Measurements from ENCODE around the gene FRAS1. TPM values are rescaled to one million over a fixed set of nuclear protein-coding genes. Genes with fewer than 3 reads are reported as not detected.

FRAS1 gene
- total and polyA plus RNA-seq, 2 of the 8 experiments (the other 6 are each of a cell fraction or from before 2014, with no cell fraction given), result 38.5 to 109 TPM

DNA sequence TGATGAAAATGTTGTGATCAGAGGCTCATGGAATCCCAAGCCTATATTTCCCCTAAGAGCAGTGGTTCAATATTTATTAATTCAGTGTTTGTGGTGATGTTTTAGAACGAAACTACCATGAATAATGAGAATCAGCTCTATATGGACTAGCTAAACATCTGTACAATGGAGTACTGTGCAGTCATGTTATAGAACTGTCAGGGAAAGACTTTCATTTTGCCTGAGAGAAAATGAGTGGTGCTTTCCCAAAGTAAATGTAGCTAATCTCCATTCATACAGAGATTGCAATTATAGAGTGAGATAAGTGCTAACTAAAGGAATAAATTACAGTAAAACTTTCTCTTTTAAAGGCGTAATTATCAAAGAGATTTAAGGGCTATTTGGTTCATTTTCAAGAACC is 147.1 kb downstream of the FRAS1 start:
- Histone ChIP-seq H2BK20ac (ENCODE audit: low read length) (no peak overlapping the region), H3K9ac (replicated peaks in 1 of 4; ENCODE audit: extremely low read depth in 1 of 4, low read depth in 3 of 4, low read length in 3 of 4) (no peak overlapping the region), H3K4me1 (replicated peaks in 1 of 4; ENCODE audit: control insufficient read depth in 3 of 4, insufficient read depth in 4 of 4, low read length in 3 of 4) (peaks cover 0 to 9% (median 3%) of the 10 kb centered on the region in 4 experiments; a peak in 2 of 7 replicates), H4K20me1 (replicated peaks in 1 of 2; ENCODE audit: control insufficient read depth in 1 of 2, insufficient read depth in 2 of 2, low read length in 2 of 2) (no peaks in the 10 kb centered on the region), H4K8ac (ENCODE audit: extremely low read depth, insufficient read depth, low read length) (no peak overlapping the region), H3K23me2 (ENCODE audit: low read depth, low read length) (no peaks in the 10 kb centered on the region), H4K5ac (ENCODE audit: insufficient read length, low read depth, low read length) (no peak overlapping the region), H2BK120ac (replicated peaks; ENCODE audit: low read depth, low read length) (no peak overlapping the region), H3K18ac (ENCODE audit: extremely low read depth, low read length) (no peak overlapping the region), H3K14ac (ENCODE audit: insufficient read length) (no peak overlapping the region), H2AK5ac (ENCODE audit: low read depth, low read length) (no peak overlapping the region), H3K27me3 (replicated peaks in 1 of 4; ENCODE audit: control insufficient read depth in 3 of 4, extremely low read depth in 1 of 4, insufficient read depth in 3 of 4, low read length in 3 of 4) (no peaks in the 10 kb centered on the region), H3K56ac (replicated peaks; ENCODE audit: insufficient read length, low read depth, low read length) (no peak overlapping the region), H4K91ac (replicated peaks; ENCODE audit: insufficient read length, low read length) (no peak overlapping the region), H3K79me1 (ENCODE audit: low read depth, low read length) (peaks cover 2% of the 10 kb centered on the region; the same call in 1 of the 2 replicates), H3K27ac (ENCODE audit: low read depth, low read length) (no peak overlapping the region), H3K4me2 (ENCODE audit: insufficient read depth in 1 of 2, low read depth in 2 of 2, low read length in 2 of 2) (no peak overlapping the region), H2BK15ac (ENCODE audit: low read length) (no peak overlapping the region), H3K23ac (ENCODE audit: insufficient read length) (no peak overlapping the region), H2AFZ (ENCODE audit: low read length) (no peak overlapping the region), H3K4me3 (ENCODE audit: extremely low read depth in 1 of 4, insufficient read depth in 2 of 4, low read depth in 3 of 4, low read length in 4 of 4) (no peak overlapping the region), H3K9me3 (ENCODE audit: insufficient read depth in 2 of 2, low read depth in 1 of 2, low read length in 1 of 2) (no peaks in the 10 kb centered on the region), H3K36me3 (ENCODE audit: control insufficient read depth in 2 of 4, insufficient read depth in 4 of 4, low read length in 3 of 4) (no peaks in the 10 kb centered on the region; a peak in 2 of 8 replicates), H2BK12ac (ENCODE audit: low read depth, low read length) (no peak overlapping the region), H3K79me2 (ENCODE audit: control insufficient read depth in 1 of 2, insufficient read depth in 2 of 2, low read length in 2 of 2) (peaks cover 0 to 89% of the 10 kb centered on the region in 2 experiments; a peak in 3 of 4 replicates), H3K4ac (replicated peaks; ENCODE audit: insufficient read length, low read depth, low read length) (no peak overlapping the region), H2BK5ac (ENCODE audit: low read depth, low read length) (no peak overlapping the region)
- no peak for DNase-seq (ENCODE audit: low read depth in 1 of 2, low spot score in 2 of 2)
- ChIA-PET CTCF (ENCODE audit: partially characterized antibody) (interaction anchor here (1.5 kb wide), 1 partner anchor 145 kb away, joined by 4 read pairs; no protein-coding TSS in a partner anchor), POLR2A (ENCODE audit: partially characterized antibody) (interaction anchor here (0.7 to 0.9 kb wide), 2 partner anchors 48 to 222 kb away, joined by 3 to 4 read pairs; no protein-coding TSS in a partner anchor)
- WGBS, 2 experiments (ENCODE audit: extremely low coverage in 1 of 2, insufficient coverage in 1 of 2, insufficient read length in 1 of 2, insufficient replicate concordance in 2 of 2, low coverage in 1 of 2, low lambda C conversion rate in 2 of 2, missing lambda C conversion rate in 1 of 2), result 43% methylated on average over 2 of the region's 2 CpGs; no CpG with 5 or more reads in 1 of the 2 experiments
- TF ChIP-seq TCF12 (IDR thresholded peaks at IDR 0.05; ENCODE audit: low read depth, low read length), result no peak
- TF ChIP-seq BCL11A (IDR thresholded peaks at IDR 0.05; ENCODE audit: low read depth in 2 of 2, low read length in 2 of 2), result no peak
- TF ChIP-seq POLR2AphosphoS5 (IDR thresholded peaks at IDR 0.05; ENCODE audit: low read depth, low read length), result no peak
- TF ChIP-seq SAP30 (IDR thresholded peaks at IDR 0.05; ENCODE audit: insufficient read depth, insufficient replicate concordance, low read length), result no peak
- TF ChIP-seq TAF7 (optimal IDR thresholded peaks at IDR 0.05; ENCODE audit: borderline replicate concordance, low read depth, low read length), result no peak
- TF ChIP-seq SUZ12 (IDR thresholded peaks at IDR 0.05; ENCODE audit: low read length), result no peak
- TF ChIP-seq SP4 (IDR thresholded peaks at IDR 0.05; ENCODE audit: low read length), result no peak
- TF ChIP-seq FOSL1 (IDR thresholded peaks at IDR 0.05; ENCODE audit: insufficient read depth, low read depth, low read length), result no peak
- TF ChIP-seq RNF2 (IDR thresholded peaks at IDR 0.05; ENCODE audit: borderline replicate concordance, low read depth, low read length, missing control alignments, poor library complexity, severe bottlenecking), result no peak
- TF ChIP-seq NRF1 (IDR thresholded peaks at IDR 0.05; ENCODE audit: low read depth, low read length), result no peak
- no peak for FAIRE-seq

All from H1 (cell line).